H1 (cell line): Measurements from ENCODE around the gene ABCF2. TPM values are rescaled to one million over a fixed set of nuclear protein-coding genes. Genes with fewer than 3 reads are reported as not detected.
A peak's percentile ranks its signal among the peaks of the same experiment; 100 is the strongest.

Source experiments
- ATF2 ChIP-seq: IDR thresholded peaks from 2 replicates; pipeline ENCODE4 v1.6.1; 2012; ENCODE audit warnings: low read length, inconsistent platforms
- BCL11A ChIP-seq, 2 experiments: IDR thresholded peaks; one replicate each; pipeline ENCODE4 v1.6.1; 2011; ENCODE audit warnings: low read depth in 2 of 2, low read length in 2 of 2, mild to moderate bottlenecking in 2 of 2
- BRCA1 ChIP-seq: IDR thresholded peaks from 2 replicates; pipeline ENCODE4 v1.6.1; 2012; ENCODE audit warnings: low read depth, low read length, improper control_type of control experiment
- EGR1 ChIP-seq: IDR thresholded peaks from 2 replicates; pipeline ENCODE4 v1.6.1; 2011; ENCODE audit warnings: low read depth, low read length, borderline replicate concordance
- GTF2F1 ChIP-seq: IDR thresholded peaks from 2 replicates; pipeline ENCODE4 v1.6.1; 2012; ENCODE audit warnings: low read depth, low read length, improper control_type of control experiment, borderline replicate concordance
- HDAC2 ChIP-seq, 2 experiments: fragments of 300-600 bp in 1 of 2; sonication (generic) in 1 of 2; IDR thresholded peaks; 2 replicates each; pipeline ENCODE4 v1.6.1; 2011 to 2012; ENCODE audit warnings: low read depth in 2 of 2, low read length in 2 of 2, mild to moderate bottlenecking in 2 of 2, moderate library complexity in 2 of 2, borderline replicate concordance in 1 of 2, inconsistent platforms in 1 of 2
- JUN ChIP-seq: IDR thresholded peaks from 2 replicates; pipeline ENCODE4 v1.6.1; 2011; ENCODE audit warnings: low read depth, mild to moderate bottlenecking, improper control_type of control experiment, low read length
- NANOG ChIP-seq: IDR thresholded peaks from 2 replicates; pipeline ENCODE4 v1.6.1; 2011; ENCODE audit warnings: low read length, low read depth, mild to moderate bottlenecking, inconsistent platforms; ENCODE audit not compliant: insufficient read depth, poor library complexity, severe bottlenecking
- NRF1 ChIP-seq: IDR thresholded peaks from 2 replicates; pipeline ENCODE4 v1.6.1; 2011; ENCODE audit warnings: mild to moderate bottlenecking, low read depth, low read length, improper control_type of control experiment
- POLR2A ChIP-seq, 2 experiments: IDR thresholded peaks; 1 replicate in 1 of 2; 2 replicates in 1 of 2; pipeline ENCODE4 v1.6.1; 2011; ENCODE audit warnings: low read depth in 2 of 2, low read length in 2 of 2, mild to moderate bottlenecking in 2 of 2; ENCODE audit errors: control extremely low read depth in 1 of 2
- POLR2AphosphoS5 ChIP-seq: IDR thresholded peaks from 2 replicates; pipeline ENCODE4 v1.6.1; 2011; ENCODE audit warnings: low read depth, low read length
- RNF2 ChIP-seq: fragments of 200-900, 300-1000 bp; sonication (generic); IDR thresholded peaks from 2 replicates; pipeline ENCODE4 v1.7.1; 2016; ENCODE audit warnings: borderline replicate concordance, low read depth, mild to moderate bottlenecking, antibody characterized with exemption, low read length; ENCODE audit not compliant: poor library complexity, severe bottlenecking; ENCODE audit errors: missing control alignments
- SIX5 ChIP-seq: IDR thresholded peaks from 2 replicates; pipeline ENCODE4 v1.6.1; 2011; ENCODE audit warnings: mild to moderate bottlenecking, low read depth, low read length
- SUZ12 ChIP-seq: fragments of 200-600 bp; sonication (generic); IDR thresholded peaks from 2 replicates; pipeline ENCODE4 v1.6.1; 2012; ENCODE audit warnings: mild to moderate bottlenecking, inconsistent platforms, low read length, moderate library complexity, mixed read lengths
- TAF1 ChIP-seq: IDR thresholded peaks from 2 replicates; pipeline ENCODE4 v1.6.1; 2011; ENCODE audit warnings: mild to moderate bottlenecking, low read depth, low read length
- TAF7 ChIP-seq: optimal IDR thresholded peaks from 2 replicates; pipeline ENCODE3; 2011; ENCODE audit warnings: low read depth, mild to moderate bottlenecking, inconsistent platforms, low read length, moderate library complexity, borderline replicate concordance
- TBP ChIP-seq: IDR thresholded peaks from 2 replicates; pipeline ENCODE4 v1.6.1; 2011; ENCODE audit warnings: low read depth, low read length, improper control_type of control experiment
- YY1 ChIP-seq: IDR thresholded peaks from 2 replicates; pipeline ENCODE4 v1.6.1; 2011; ENCODE audit warnings: low read depth, mild to moderate bottlenecking, low read length
- polyA plus RNA-seq, 7 experiments: library from polyadenylated mRNA; depleted of rRNA in 3 of 7; stranded (reverse) in 5 of 7; unstranded in 2 of 7; fragments of >200 nt in 5 of 7; fragments of 200-250 nt in 2 of 7; gene quantifications; 1 replicate in 5 of 7; 2 replicates in 1 of 7; 4 replicates in 1 of 7; pipeline versions ENCODE4 v1.2.1 to v1.2.3, GENCODE V29; 2011 to 2013; ENCODE audit warnings: missing spikeins in 2 of 7, mixed read lengths in 2 of 7
- total RNA-seq: library from RNA; stranded (reverse); fragmentation: NEBNext Ultra II Directional; extraction: Animal tissue kit (Norgen Biotek cat#: 25700); gene quantifications from 2 replicates; pipeline ENCODE4 v1.2.1, GENCODE V29; 2021
- TF ChIP-seq, protein P1 (sequence below), 3 experiments: IDR thresholded peaks; 1 replicate in 2 of 3; 2 replicates in 1 of 3; pipeline versions ENCODE4 v1.5.1 to v1.6.1; 2011; ENCODE audit warnings: low read length in 3 of 3, mild to moderate bottlenecking in 3 of 3, inconsistent platforms in 2 of 3, low read depth in 1 of 3, moderate library complexity in 1 of 3; ENCODE audit not compliant: insufficient read depth in 1 of 3; ENCODE audit errors: control extremely low read depth in 1 of 3

ABCF2 gene
- total and polyA plus RNA-seq, 2 of the 8 experiments (the other 6 are each of a cell fraction or from before 2014, with no cell fraction given) = 28.0 to 55.0 TPM

GRCh38 chr7:151251689-151252560 is 24.9 kb upstream of the ABCF2 start (continued):
- TF ChIP-seq, protein P1, sequence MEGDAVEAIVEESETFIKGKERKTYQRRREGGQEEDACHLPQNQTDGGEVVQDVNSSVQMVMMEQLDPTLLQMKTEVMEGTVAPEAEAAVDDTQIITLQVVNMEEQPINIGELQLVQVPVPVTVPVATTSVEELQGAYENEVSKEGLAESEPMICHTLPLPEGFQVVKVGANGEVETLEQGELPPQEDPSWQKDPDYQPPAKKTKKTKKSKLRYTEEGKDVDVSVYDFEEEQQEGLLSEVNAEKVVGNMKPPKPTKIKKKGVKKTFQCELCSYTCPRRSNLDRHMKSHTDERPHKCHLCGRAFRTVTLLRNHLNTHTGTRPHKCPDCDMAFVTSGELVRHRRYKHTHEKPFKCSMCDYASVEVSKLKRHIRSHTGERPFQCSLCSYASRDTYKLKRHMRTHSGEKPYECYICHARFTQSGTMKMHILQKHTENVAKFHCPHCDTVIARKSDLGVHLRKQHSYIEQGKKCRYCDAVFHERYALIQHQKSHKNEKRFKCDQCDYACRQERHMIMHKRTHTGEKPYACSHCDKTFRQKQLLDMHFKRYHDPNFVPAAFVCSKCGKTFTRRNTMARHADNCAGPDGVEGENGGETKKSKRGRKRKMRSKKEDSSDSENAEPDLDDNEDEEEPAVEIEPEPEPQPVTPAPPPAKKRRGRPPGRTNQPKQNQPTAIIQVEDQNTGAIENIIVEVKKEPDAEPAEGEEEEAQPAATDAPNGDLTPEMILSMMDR (IDR thresholded peaks at IDR 0.05; ENCODE audit: control extremely low read depth in 1 of 3, insufficient read depth in 1 of 3, low read depth in 1 of 3, low read length in 3 of 3) = no peak
- TF ChIP-seq EGR1 = no peak
- TF ChIP-seq SIX5 = no peak
- TF ChIP-seq BRCA1 = no peak
- no peak for TF ChIP-seq TAF7
- no peak for TF ChIP-seq ATF2
- no peak for TF ChIP-seq NANOG
- no peak for TF ChIP-seq SUZ12
- TF ChIP-seq TBP = no peak
- no peak for TF ChIP-seq GTF2F1
- TF ChIP-seq HDAC2 (IDR thresholded peaks at IDR 0.05; ENCODE audit: borderline replicate concordance in 1 of 2, low read depth in 2 of 2, low read length in 2 of 2) = no peak
- TF ChIP-seq POLR2A (IDR thresholded peaks at IDR 0.05; ENCODE audit: control extremely low read depth in 1 of 2, low read depth in 2 of 2, low read length in 2 of 2) = peak in 1 of 2 experiments; percentile 27; a peak in 1 of 3 replicates
- TF ChIP-seq BCL11A (IDR thresholded peaks at IDR 0.05; ENCODE audit: low read depth in 2 of 2, low read length in 2 of 2) = no peak
- TF ChIP-seq TAF1 = peak; percentile 26; the same call in 1 of the 2 replicates
- TF ChIP-seq YY1 = peak; percentile 31; the same call in 1 of the 2 replicates
- peak; percentile 47 for TF ChIP-seq NRF1
- no peak for TF ChIP-seq POLR2AphosphoS5
- no peak for TF ChIP-seq JUN
- TF ChIP-seq RNF2 = peak; percentile 33
